Endothelial cell (in vitro differentiated cells): ENCODE data around the gene KCNMB4. TPM values are rescaled to one million over a fixed set of nuclear protein-coding genes. Genes with fewer than 3 reads are reported as not detected.

ENCODE experiments used
- DNase-seq: peaks from one replicate; pipeline ENCODE4 v3.0.0; 2021; ENCODE audit warnings: low spot score
- H3K27ac Mint-ChIP-seq: one replicate; pipeline ENCODE4 v1.8.0; 2021; ENCODE audit warnings: mixed read lengths, inconsistent platforms; ENCODE audit not compliant: unreplicated experiment
- H3K27me3 Mint-ChIP-seq: one replicate; pipeline ENCODE4 v1.8.0; 2021; ENCODE audit warnings: mild to moderate bottlenecking, moderate library complexity, mixed read lengths, inconsistent platforms; ENCODE audit not compliant: unreplicated experiment
- H3K36me3 Mint-ChIP-seq: one replicate; pipeline ENCODE4 v1.8.0; 2021; ENCODE audit warnings: mild to moderate bottlenecking, low read depth, mixed read lengths, inconsistent platforms; ENCODE audit not compliant: unreplicated experiment
- H3K4me1 Mint-ChIP-seq: one replicate; pipeline ENCODE4 v1.8.0; 2021; ENCODE audit warnings: mild to moderate bottlenecking, mixed read lengths, inconsistent platforms; ENCODE audit not compliant: unreplicated experiment
- H3K4me3 Mint-ChIP-seq: one replicate; pipeline ENCODE4 v1.8.0; 2021; ENCODE audit warnings: mild to moderate bottlenecking, mixed read lengths, inconsistent platforms; ENCODE audit not compliant: unreplicated experiment
- H3K9me3 Mint-ChIP-seq: one replicate; pipeline ENCODE4 v1.8.0; 2021; ENCODE audit warnings: mixed read lengths, inconsistent platforms; ENCODE audit not compliant: unreplicated experiment
- total RNA-seq: library from RNA; stranded (reverse); fragmentation: NEBNext Ultra II Directional; extraction: Animal tissue kit (Norgen Biotek cat#: 25700); gene quantifications from one replicate; pipeline ENCODE4 v1.2.1, GENCODE V29; 2021; ENCODE audit not compliant: unreplicated experiment
- TF ChIP-seq, protein P1 (sequence below): fragments of 200-600 bp; sonication (generic); IDR thresholded peaks from one replicate; pipeline ENCODE4 v1.5.0; 2021; ENCODE audit warnings: antibody characterized with exemption; ENCODE audit not compliant: unreplicated experiment

KCNMB4 gene
- total RNA-seq, 1 donor from 2014 or later, result 17.4 TPM

DNA sequence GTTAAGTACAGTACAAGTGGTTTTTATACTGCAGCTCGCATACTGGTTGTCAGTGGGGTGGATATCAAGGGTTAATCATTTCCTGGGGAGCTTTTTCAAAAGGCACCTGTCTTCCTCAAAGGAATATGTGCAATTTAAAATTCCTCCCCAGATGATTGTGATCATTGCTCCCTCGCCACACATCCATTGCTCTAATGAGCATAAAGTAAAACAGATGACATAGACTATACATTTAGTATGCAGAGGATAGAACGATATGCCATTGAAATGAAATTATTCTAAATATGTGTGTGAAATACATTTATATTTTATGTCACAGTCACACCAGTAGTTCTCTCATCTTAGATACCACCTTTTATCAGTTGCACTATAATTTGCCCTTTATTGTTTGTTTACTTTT lies 36.4 kb upstream of the KCNMB4 start:
- no peak for DNase-seq
- no peaks in the 10 kb centered on the region for H3K27me3 Mint-ChIP-seq
- H3K9me3 Mint-ChIP-seq, result no peaks in the 10 kb centered on the region
- no peak overlapping the region for H3K4me3 Mint-ChIP-seq
- no peak overlapping the region for H3K27ac Mint-ChIP-seq
- TF ChIP-seq, protein P1, sequence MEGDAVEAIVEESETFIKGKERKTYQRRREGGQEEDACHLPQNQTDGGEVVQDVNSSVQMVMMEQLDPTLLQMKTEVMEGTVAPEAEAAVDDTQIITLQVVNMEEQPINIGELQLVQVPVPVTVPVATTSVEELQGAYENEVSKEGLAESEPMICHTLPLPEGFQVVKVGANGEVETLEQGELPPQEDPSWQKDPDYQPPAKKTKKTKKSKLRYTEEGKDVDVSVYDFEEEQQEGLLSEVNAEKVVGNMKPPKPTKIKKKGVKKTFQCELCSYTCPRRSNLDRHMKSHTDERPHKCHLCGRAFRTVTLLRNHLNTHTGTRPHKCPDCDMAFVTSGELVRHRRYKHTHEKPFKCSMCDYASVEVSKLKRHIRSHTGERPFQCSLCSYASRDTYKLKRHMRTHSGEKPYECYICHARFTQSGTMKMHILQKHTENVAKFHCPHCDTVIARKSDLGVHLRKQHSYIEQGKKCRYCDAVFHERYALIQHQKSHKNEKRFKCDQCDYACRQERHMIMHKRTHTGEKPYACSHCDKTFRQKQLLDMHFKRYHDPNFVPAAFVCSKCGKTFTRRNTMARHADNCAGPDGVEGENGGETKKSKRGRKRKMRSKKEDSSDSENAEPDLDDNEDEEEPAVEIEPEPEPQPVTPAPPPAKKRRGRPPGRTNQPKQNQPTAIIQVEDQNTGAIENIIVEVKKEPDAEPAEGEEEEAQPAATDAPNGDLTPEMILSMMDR, result no peak
- H3K36me3 Mint-ChIP-seq, result peaks cover 4% of the 10 kb centered on the region
- H3K4me1 Mint-ChIP-seq, result peaks cover 8% of the 10 kb centered on the region

DNA sequence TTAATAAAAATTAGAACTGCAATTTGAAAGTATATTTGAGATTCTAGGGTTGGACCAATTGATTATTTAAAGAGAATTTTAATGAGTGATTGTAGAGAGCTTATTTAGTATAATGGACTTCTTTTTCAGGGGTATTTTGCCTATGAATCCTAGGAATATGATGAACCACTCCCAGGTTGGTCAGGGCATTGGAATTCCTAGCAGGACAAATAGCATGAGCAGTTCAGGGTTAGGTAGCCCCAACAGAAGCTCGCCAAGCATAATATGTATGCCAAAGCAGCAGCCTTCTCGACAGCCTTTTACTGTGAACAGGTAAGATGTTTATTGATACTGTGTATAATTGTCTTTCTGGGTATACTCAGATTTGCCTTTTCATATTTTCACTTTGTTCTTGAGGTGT lies 35.9 kb upstream of the KCNMB4 start:
- no peak for DNase-seq
- Mint-ChIP-seq H3K36me3 (peaks cover 7% of the 10 kb centered on the region), H3K4me3 (no peak overlapping the region), H3K4me1 (peaks cover 12% of the 10 kb centered on the region), H3K27ac (no peak overlapping the region), H3K9me3 (no peaks in the 10 kb centered on the region), H3K27me3 (no peaks in the 10 kb centered on the region)
- TF ChIP-seq, protein P1, result no peak

DNA sequence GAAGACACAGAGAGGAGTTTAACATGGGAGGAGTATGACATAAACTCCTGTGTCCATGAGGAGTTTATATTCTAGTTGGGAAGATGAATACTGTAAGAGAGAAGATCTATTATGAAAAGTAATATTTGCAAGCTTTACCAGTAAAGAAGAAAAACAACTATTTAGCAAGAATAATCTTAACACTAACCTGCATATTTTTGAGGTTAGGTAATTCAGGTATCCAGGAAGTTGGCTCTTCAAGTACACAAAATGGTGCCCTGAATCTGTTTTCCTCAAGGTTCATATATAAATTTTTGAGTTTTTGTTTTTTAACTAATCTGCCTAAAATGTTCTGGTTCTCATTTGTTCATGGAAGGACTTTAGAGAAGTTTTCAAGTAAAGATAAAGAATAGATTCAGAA lies 33.9 kb upstream of the KCNMB4 start:
- TF ChIP-seq, protein P1, result no peak
- Mint-ChIP-seq H3K4me3 (no peak overlapping the region), H3K9me3 (no peaks in the 10 kb centered on the region), H3K4me1 (peaks cover 12% of the 10 kb centered on the region), H3K36me3 (peaks cover 8% of the 10 kb centered on the region), H3K27ac (no peak overlapping the region), H3K27me3 (no peaks in the 10 kb centered on the region)
- no peak for DNase-seq

DNA sequence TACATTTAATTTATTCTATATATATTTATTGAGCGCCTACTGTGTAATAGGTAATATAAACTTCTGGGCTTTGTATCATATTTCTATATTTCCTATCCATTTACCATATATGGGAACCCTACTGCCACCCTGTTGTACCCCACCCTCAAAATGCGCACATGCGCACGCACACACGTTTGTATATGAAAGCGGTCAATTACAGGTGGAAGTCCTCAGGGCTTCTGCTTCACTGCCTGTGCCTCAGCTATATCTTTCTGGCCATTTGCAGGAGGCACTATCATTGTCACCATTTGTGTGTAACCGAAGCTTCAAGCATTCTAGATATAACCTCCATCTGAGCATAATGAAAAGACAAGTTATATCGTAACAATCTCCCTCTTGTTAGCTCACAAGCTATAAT lies 31.3 kb upstream of the KCNMB4 start:
- no peak overlapping the region for H3K4me3 Mint-ChIP-seq
- H3K36me3 Mint-ChIP-seq, result peaks cover 15% of the 10 kb centered on the region
- no peak overlapping the region for H3K27ac Mint-ChIP-seq
- peaks cover 12% of the 10 kb centered on the region for H3K4me1 Mint-ChIP-seq
- no peak for DNase-seq
- no peaks in the 10 kb centered on the region for H3K9me3 Mint-ChIP-seq
- no peaks in the 10 kb centered on the region for H3K27me3 Mint-ChIP-seq
- TF ChIP-seq, protein P1, result no peak

GRCh38 chr12:70338531-70338930 lies 27.6 kb upstream of the KCNMB4 start:
- DNase-seq, result no peak
- Mint-ChIP-seq H3K4me1 (peaks cover 5% of the 10 kb centered on the region), H3K4me3 (no peak overlapping the region), H3K27ac (no peak overlapping the region), H3K27me3 (no peaks in the 10 kb centered on the region), H3K36me3 (peaks cover 27% of the 10 kb centered on the region), H3K9me3 (no peaks in the 10 kb centered on the region)
- TF ChIP-seq, protein P1, result no peak
